PC-3 (cell line): ENCODE data around the gene DERL3.

Experiments used
- EZH2 ChIP-seq: fragments of 300-600 bp; sonication (generic); IDR thresholded peaks from one replicate; pipeline ENCODE4 v1.6.1; 2017; ENCODE audit warnings: antibody characterized with exemption, mild to moderate bottlenecking, low read length; ENCODE audit not compliant: unreplicated experiment
- TF ChIP-seq, protein P1 (sequence below): fragments of 300-600 bp; sonication (generic); conservative IDR thresholded peaks from 2 replicates; pipeline ENCODE4 v1.5.1; 2017; ENCODE audit warnings: antibody characterized with exemption, low read depth, mild to moderate bottlenecking, low read length

DNA sequence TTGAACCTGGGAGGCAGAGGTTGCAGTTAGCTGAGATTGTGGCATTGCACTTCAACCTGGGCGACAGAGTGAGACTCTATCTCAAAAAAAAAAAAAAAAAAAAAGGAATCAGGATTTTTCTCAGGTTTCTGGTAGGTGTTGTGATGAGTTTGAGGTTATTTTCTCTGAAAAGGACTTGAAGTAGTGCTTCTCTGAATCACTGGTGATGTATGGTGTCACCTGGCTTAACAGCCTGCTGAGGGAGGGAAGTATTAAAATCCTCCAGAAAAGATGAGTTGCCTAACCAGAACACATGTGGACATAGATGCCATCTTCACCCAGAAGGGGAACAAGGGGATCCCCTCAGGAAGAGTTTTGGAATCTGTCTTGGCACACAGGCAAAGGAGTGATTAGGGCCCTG is 32.0 kb downstream of the DERL3 start:
- TF ChIP-seq, protein P1, sequence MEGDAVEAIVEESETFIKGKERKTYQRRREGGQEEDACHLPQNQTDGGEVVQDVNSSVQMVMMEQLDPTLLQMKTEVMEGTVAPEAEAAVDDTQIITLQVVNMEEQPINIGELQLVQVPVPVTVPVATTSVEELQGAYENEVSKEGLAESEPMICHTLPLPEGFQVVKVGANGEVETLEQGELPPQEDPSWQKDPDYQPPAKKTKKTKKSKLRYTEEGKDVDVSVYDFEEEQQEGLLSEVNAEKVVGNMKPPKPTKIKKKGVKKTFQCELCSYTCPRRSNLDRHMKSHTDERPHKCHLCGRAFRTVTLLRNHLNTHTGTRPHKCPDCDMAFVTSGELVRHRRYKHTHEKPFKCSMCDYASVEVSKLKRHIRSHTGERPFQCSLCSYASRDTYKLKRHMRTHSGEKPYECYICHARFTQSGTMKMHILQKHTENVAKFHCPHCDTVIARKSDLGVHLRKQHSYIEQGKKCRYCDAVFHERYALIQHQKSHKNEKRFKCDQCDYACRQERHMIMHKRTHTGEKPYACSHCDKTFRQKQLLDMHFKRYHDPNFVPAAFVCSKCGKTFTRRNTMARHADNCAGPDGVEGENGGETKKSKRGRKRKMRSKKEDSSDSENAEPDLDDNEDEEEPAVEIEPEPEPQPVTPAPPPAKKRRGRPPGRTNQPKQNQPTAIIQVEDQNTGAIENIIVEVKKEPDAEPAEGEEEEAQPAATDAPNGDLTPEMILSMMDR, result no peak
- TF ChIP-seq EZH2, result no peak
